B cell (primary cell): ENCODE data around the gene IL7R. TPM values are rescaled to one million over a fixed set of nuclear protein-coding genes. Genes with fewer than 3 reads are reported as not detected.
"Not testable (repeated sequence)": the region's sequence is repeated elsewhere in the genome, so short reads cannot be mapped to it uniquely, and the experiment has no call there.

Source experiments
- ATAC-seq: fragments of 200-7000 bp; cut with Tn5 transposase; one replicate; pipeline ENCODE4 v1.10.0; 2021; ENCODE audit warnings: low read depth, mild to moderate bottlenecking, moderate number of reproducible peaks, moderate library complexity
- CTCF ChIA-PET: fragments of 350-600 bp; sonication (Branson Sonifier 250); formaldehyde crosslinking; loops from one replicate; lab custom pipeline; 2021; ENCODE audit warnings: antibody characterized with exemption, inconsistent platforms; lab: Charles Lee
- POLR2A ChIA-PET: fragments of 350-600 bp; sonication (Branson Sonifier 250); formaldehyde crosslinking; loops from one replicate; lab custom pipeline; 2021; ENCODE audit warnings: antibody characterized with exemption; lab: Charles Lee
- DNase-seq: peaks from one replicate; pipeline ENCODE4 v3.0.0; 2013
- H2AFZ ChIP-seq: 2 replicates; pipeline ENCODE4 v1.6.1; 2012; ENCODE audit warnings: mild to moderate bottlenecking, low read depth, low read length; ENCODE audit not compliant: insufficient read depth, poor library complexity, severe bottlenecking
- H3K27ac ChIP-seq, 2 donors: 1 replicate in 1 of 2; 2 replicates in 1 of 2; pipeline ENCODE4 v1.5.1; 2012 to 2013; ENCODE audit warnings: low read length in 2 of 2, mild to moderate bottlenecking in 2 of 2, moderate library complexity in 1 of 2
- H3K27me3 ChIP-seq, 4 experiments: fragments of 200-600 bp in 1 of 4; sonication (generic) in 1 of 4; replicated peaks in 1 of 4; 1 replicate in 2 of 4; 2 replicates in 2 of 4; pipeline versions ENCODE4 v1.6.1 to v1.7.0; 2013 to 2016; ENCODE audit warnings: low read length in 3 of 4, mild to moderate bottlenecking in 2 of 4, mixed read lengths in 1 of 4, moderate library complexity in 1 of 4; ENCODE audit not compliant: insufficient read depth in 4 of 4, control insufficient read depth in 3 of 4; ENCODE audit errors: control extremely low read depth in 1 of 4
- H3K36me3 ChIP-seq, 2 experiments: replicated peaks in 1 of 2; 1 replicate in 1 of 2; 2 replicates in 1 of 2; pipeline versions ENCODE4 v1.6.1 to v1.7.1; 2013; ENCODE audit warnings: low read length in 1 of 2; ENCODE audit not compliant: insufficient read depth in 2 of 2, control insufficient read depth in 1 of 2; ENCODE audit errors: control extremely low read depth in 1 of 2, extremely low read depth in 1 of 2
- H3K4me1 ChIP-seq, 2 donors: fragments of 200-600 bp in 1 of 2; sonication (generic) in 1 of 2; 1 replicate in 1 of 2; 2 replicates in 1 of 2; pipeline versions ENCODE4 v1.5.1 to v1.6.1; 2013 to 2017; ENCODE audit warnings: low read length in 2 of 2; ENCODE audit not compliant: control insufficient read depth in 2 of 2, insufficient read depth in 2 of 2
- H3K4me2 ChIP-seq: replicated peaks from 2 replicates; pipeline ENCODE3; 2012; ENCODE audit warnings: mild to moderate bottlenecking, low read depth, low read length; ENCODE audit not compliant: poor library complexity, severe bottlenecking
- H3K4me3 ChIP-seq, 5 experiments: fragments of 200-600 bp in 1 of 5; sonication (generic) in 1 of 5; 1 replicate in 3 of 5; 2 replicates in 2 of 5; pipeline versions ENCODE4 v1.5.1 to v1.7.0; 2011 to 2016; ENCODE audit warnings: low read length in 4 of 5, mild to moderate bottlenecking in 4 of 5, low read depth in 2 of 5, control low read depth in 1 of 5, moderate library complexity in 1 of 5; ENCODE audit not compliant: insufficient read depth in 1 of 5; ENCODE audit errors: control extremely low read depth in 1 of 5, extremely low read depth in 1 of 5
- H3K79me2 ChIP-seq: fragments of 200-600 bp; sonication (generic); one replicate; pipeline ENCODE4 v1.6.0; 2016; ENCODE audit warnings: low read length; ENCODE audit not compliant: control insufficient read depth, insufficient read depth
- H3K9ac ChIP-seq: fragments of 200-600 bp; sonication (generic); 2 replicates; pipeline ENCODE4 v1.6.1; 2017; ENCODE audit warnings: mild to moderate bottlenecking, low read length, moderate library complexity
- H3K9me3 ChIP-seq, 3 donors: one replicate each; pipeline versions ENCODE4 v1.6.1 to v1.7.1; 2013; ENCODE audit warnings: low read length in 2 of 3; ENCODE audit not compliant: control insufficient read depth in 2 of 3, insufficient read depth in 1 of 3; ENCODE audit errors: control extremely low read depth in 1 of 3
- H4K20me1 ChIP-seq: 2 replicates; pipeline ENCODE4 v1.6.0; 2012; ENCODE audit warnings: mild to moderate bottlenecking, low read length; ENCODE audit not compliant: insufficient read depth, control insufficient read depth, poor library complexity, severe bottlenecking
- H3K27ac Mint-ChIP-seq: one replicate; pipeline ENCODE4 v1.8.0; 2021; ENCODE audit warnings: mixed read lengths
- H3K27me3 Mint-ChIP-seq: one replicate; pipeline ENCODE4 v1.8.0; 2021; ENCODE audit warnings: mixed read lengths
- H3K4me1 Mint-ChIP-seq: one replicate; pipeline ENCODE4 v1.8.0; 2021; ENCODE audit warnings: mixed read lengths
- H3K4me3 Mint-ChIP-seq: one replicate; pipeline ENCODE4 v1.8.0; 2021; ENCODE audit warnings: mixed read lengths
- H3K9me3 Mint-ChIP-seq: one replicate; pipeline ENCODE4 v1.8.0; 2022; ENCODE audit warnings: mixed read lengths; ENCODE audit not compliant: insufficient read depth
- EZH2 ChIP-seq: IDR thresholded peaks from 2 replicates; pipeline ENCODE4 v1.6.1; 2012; ENCODE audit warnings: borderline replicate concordance, low read depth, mild to moderate bottlenecking, moderate library complexity, low read length; ENCODE audit not compliant: insufficient read depth, poor library complexity, severe bottlenecking
- WGBS: methylation state at CpG from one replicate; pipeline ENCODE4 v1.1.5; 2013; ENCODE audit warnings: missing lambda C conversion rate; ENCODE audit not compliant: insufficient coverage; 5-methylcytosine and 5-hydroxymethylcytosine counted together
- intact Hi-C: fragments of 100-400 bp; cut with micrococcal nuclease; formaldehyde crosslinking; loops from one replicate; pipeline ENCODE4 v1.10.0; 2022
- polyA plus RNA-seq: library from polyadenylated mRNA; depleted of rRNA; stranded (reverse); fragments of >200 nt; gene quantifications from 2 replicates; pipeline ENCODE4 v1.2.3, GENCODE V29; 2012
- total RNA-seq, 2 donors: library from RNA; stranded (reverse); fragments of 120-200 nt in 1 of 2; gene quantifications; 1 replicate in 1 of 2; 2 replicates in 1 of 2; pipeline versions ENCODE4 v1.2.3 to v1.2.4, GENCODE V29; 2013 to 2022
- TF ChIP-seq, protein P1 (sequence below): fragments of 200-600 bp; IDR thresholded peaks from one replicate; pipeline ENCODE4 v1.8.0; 2022; ENCODE audit warnings: antibody characterized with exemption, mild to moderate bottlenecking

Gene IL7R
- total and polyA plus RNA-seq, 2 donors (not counting 1 experiment from before 2014, with no cell fraction given): 2.4 TPM

DNA sequence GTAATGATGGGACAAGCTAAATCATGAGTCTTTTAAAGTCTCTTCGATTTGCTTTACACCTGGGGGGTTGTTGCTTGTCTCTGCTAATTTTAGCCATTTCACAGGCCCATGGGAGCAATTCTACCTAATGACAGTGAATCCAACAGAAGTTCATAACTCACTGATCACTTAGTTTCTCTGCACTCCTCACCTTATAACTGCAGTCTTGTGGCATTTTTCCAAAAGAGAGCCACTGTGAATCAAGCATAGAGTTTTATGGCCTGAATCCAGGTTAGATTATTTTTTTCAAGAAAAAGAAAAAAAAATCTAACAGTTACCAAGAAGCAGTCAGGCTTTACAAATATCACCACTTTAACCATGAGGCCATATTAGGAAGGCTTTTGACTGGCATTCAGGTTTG lies 1.5 kb upstream of the IL7R start:
- no peak overlapping the region for H3K4me3 Mint-ChIP-seq
- H3K79me2 ChIP-seq: no peaks in the 10 kb centered on the region
- H3K27me3 Mint-ChIP-seq: peaks cover 3% of the 10 kb centered on the region
- no peak overlapping the region for H3K9ac ChIP-seq
- no peak overlapping the region for H2AFZ ChIP-seq
- no peak overlapping the region for H3K27ac Mint-ChIP-seq
- H3K4me1 ChIP-seq: peaks cover 17 to 33% of the 10 kb centered on the region in 2 donors
- ATAC-seq (no peak), DNase-seq (no peak)
- TF ChIP-seq, protein P1, sequence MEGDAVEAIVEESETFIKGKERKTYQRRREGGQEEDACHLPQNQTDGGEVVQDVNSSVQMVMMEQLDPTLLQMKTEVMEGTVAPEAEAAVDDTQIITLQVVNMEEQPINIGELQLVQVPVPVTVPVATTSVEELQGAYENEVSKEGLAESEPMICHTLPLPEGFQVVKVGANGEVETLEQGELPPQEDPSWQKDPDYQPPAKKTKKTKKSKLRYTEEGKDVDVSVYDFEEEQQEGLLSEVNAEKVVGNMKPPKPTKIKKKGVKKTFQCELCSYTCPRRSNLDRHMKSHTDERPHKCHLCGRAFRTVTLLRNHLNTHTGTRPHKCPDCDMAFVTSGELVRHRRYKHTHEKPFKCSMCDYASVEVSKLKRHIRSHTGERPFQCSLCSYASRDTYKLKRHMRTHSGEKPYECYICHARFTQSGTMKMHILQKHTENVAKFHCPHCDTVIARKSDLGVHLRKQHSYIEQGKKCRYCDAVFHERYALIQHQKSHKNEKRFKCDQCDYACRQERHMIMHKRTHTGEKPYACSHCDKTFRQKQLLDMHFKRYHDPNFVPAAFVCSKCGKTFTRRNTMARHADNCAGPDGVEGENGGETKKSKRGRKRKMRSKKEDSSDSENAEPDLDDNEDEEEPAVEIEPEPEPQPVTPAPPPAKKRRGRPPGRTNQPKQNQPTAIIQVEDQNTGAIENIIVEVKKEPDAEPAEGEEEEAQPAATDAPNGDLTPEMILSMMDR: no peak
- no peak for TF ChIP-seq EZH2
- H3K27me3 ChIP-seq: no peaks in the 10 kb centered on the region
- H3K9me3 Mint-ChIP-seq: no peaks in the 10 kb centered on the region
- 20% methylated on average over 1 of the region's 1 CpG for WGBS
- intact Hi-C loops: no loop called here
- ChIA-PET CTCF (interaction anchor here (1.9 kb wide), 1 partner anchor 69 kb away, joined by 4 read pairs; no protein-coding TSS in a partner anchor), POLR2A (no interaction called here)
- H3K9me3 ChIP-seq: no peaks in the 10 kb centered on the region
- no peaks in the 10 kb centered on the region for H3K36me3 ChIP-seq
- H3K4me2 ChIP-seq: no peak overlapping the region
- H3K4me1 Mint-ChIP-seq: peaks cover 28% of the 10 kb centered on the region
- H4K20me1 ChIP-seq: no peaks in the 10 kb centered on the region
- H3K4me3 ChIP-seq: no peak overlapping the region
- H3K27ac ChIP-seq: no peak overlapping the region

DNA sequence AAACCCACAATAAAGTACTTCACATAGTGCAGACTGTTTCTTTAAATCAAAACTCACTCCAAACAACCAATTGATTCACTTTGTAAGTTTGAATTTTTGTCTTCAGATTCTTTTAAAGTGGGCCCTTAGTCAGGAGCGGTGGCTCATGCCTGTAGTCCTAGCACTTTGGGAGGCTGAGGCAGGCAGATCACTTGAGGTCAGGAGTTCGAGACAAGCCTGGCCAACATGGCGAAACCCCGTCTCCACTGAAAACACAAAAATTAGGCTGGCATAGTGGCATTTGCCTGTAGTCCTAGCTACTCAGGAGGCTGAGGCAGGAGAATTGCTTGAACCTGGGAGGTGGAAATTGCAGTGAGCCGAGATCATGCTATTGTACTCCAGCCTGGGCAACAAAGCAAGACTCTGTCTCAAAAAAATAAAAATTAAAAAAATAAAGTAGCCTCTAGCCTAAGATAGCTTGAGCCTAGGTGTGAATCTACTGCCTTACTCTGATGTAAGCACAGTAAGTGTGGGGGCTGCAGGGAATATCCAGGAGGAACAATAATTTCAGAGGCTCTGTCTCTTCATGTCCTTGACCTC lies 416 bp upstream of the IL7R start:
- not testable (repeated sequence) for H3K4me2 ChIP-seq

More for the DNA sequence above, 416 bp upstream of the IL7R start:
- H3K27me3 Mint-ChIP-seq, intact Hi-C loops, H3K9ac ChIP-seq, H3K36me3 ChIP-seq, H3K27ac Mint-ChIP-seq, H3K27ac ChIP-seq, ATAC-seq, H3K9me3 ChIP-seq, H3K27me3 ChIP-seq, DNase-seq, H2AFZ ChIP-seq, CTCF ChIA-PET, H3K4me3 ChIP-seq, H4K20me1 ChIP-seq, H3K79me2 ChIP-seq, H3K4me3 Mint-ChIP-seq, H3K9me3 Mint-ChIP-seq, POLR2A ChIA-PET: not testable (repeated sequence)
- H3K4me1 Mint-ChIP-seq: peaks cover 28% of the 10 kb centered on the region
- peaks cover 17 to 33% of the 10 kb centered on the region in 2 donors for H3K4me1 ChIP-seq
- 91% methylated on average over 4 of the region's 5 CpGs for WGBS
